Right atrium auricular region (tissue), 2 donors: ENCODE measurements around the gene TMEM44. TPM values are rescaled to one million over a fixed set of nuclear protein-coding genes. Genes with fewer than 3 reads are reported as not detected.

Experiments
- DNase-seq: peaks from one replicate; pipeline ENCODE4 v3.0.0-alpha.2; 2019; ENCODE audit warnings: low spot score
- H3K27ac ChIP-seq, 2 donors: fragments of 200-600 bp; sonication (generic); 1 replicate in 1 of 2; 2 replicates in 1 of 2; pipeline ENCODE4 v1.5.1; 2016 to 2019
- H3K27me3 ChIP-seq, 2 donors: fragments of 200-600 bp; sonication (generic); one replicate each; pipeline versions ENCODE4 v1.5.1 to v1.6.0; 2017 to 2019
- H3K36me3 ChIP-seq: fragments of 200-600 bp; sonication (generic); one replicate; pipeline ENCODE4 v1.5.1; 2016
- H3K4me1 ChIP-seq, 2 donors: fragments of 200-600 bp; sonication (generic); one replicate each; pipeline versions ENCODE4 v1.5.1 to v1.6.0; 2017 to 2019
- H3K4me3 ChIP-seq, 2 donors: fragments of 200-600 bp; sonication (generic); 1 replicate in 1 of 2; 2 replicates in 1 of 2; pipeline ENCODE4 v1.5.1; 2017 to 2019; ENCODE audit warnings: mild to moderate bottlenecking in 1 of 2, moderate library complexity in 1 of 2
- H3K9me3 ChIP-seq, 2 donors: fragments of 200-600 bp; sonication (generic); one replicate each; pipeline ENCODE4 v1.5.1; 2019
- total RNA-seq, 2 donors: library from RNA; depleted of rRNA; stranded (reverse); fragments of >200 nt; gene quantifications; one replicate each; pipeline ENCODE4 v1.1.0, GENCODE V29; 2016
- TF ChIP-seq, protein P1 (sequence below), 2 donors: fragments of 200-600 bp; sonication (generic); IDR thresholded peaks; one replicate each; pipeline ENCODE4 v1.5.1; 2019; ENCODE audit warnings: antibody characterized with exemption in 2 of 2

The TMEM44 gene, protein sequence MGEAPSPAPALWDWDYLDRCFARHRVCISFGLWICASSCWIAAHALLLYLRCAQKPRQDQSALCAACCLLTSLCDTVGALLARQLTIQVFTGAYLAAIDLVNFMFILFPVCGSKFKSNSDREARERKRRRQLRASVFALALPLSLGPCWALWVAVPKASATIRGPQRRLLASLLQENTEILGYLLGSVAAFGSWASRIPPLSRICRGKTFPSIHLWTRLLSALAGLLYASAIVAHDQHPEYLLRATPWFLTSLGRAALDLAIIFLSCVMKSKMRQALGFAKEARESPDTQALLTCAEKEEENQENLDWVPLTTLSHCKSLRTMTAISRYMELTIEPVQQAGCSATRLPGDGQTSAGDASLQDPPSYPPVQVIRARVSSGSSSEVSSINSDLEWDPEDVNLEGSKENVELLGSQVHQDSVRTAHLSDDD
- 1 to 10 TPM; 5.9 to 6.4 TPM for total RNA-seq

DNA sequence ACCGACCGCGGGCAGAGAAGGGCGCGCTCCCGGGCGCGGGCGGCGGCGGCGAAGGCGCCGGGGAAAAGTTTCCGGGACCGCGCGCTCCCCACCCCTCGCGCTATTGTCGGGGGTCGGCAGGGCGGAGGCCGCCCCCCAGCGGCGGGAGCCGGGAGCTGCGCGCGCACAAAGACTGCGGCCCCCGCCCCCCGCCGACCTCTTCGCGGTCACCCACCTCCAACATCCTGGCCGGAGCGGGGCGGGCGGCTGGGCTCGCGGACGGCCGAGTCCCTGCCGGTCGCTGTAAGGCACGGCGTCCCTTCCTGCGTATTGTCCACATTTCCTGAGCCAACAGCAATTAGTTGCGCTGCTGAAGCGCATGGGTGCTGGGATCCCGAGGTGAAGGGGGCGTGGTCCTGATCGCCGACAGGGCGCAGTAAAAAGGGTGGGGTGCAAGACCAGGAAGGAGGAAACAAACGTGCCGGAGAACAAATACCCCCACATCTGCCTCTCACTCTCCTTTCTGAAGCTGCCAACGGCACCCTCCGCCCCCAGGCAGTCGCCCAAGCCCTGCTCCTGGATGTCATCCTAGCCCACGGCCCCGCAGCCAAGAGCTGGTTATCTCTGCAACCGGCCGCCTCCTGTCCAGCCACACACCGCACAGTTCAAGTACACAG, at the start of gene TMEM44:
Gene TMEM44, minus strand, starts transcription at position 71 of the 656 bp plus-strand sequence. CDS start 204 bp downstream, outside the sequence.
- Histone ChIP-seq H3K27me3 (no peaks in the 10 kb centered on the region), H3K4me3 (peak within 1 kb of the TSS; percentile 58 to 64), H3K4me1 (peaks cover 0 to 13% of the 10 kb centered on the region in 2 donors), H3K36me3 (no peaks in the 10 kb centered on the region), H3K9me3 (no peaks in the 10 kb centered on the region), H3K27ac (peak within 1 kb of the TSS; percentile 51 to 75)
- DNase-seq, result peak; percentile 80
- TF ChIP-seq, protein P1, sequence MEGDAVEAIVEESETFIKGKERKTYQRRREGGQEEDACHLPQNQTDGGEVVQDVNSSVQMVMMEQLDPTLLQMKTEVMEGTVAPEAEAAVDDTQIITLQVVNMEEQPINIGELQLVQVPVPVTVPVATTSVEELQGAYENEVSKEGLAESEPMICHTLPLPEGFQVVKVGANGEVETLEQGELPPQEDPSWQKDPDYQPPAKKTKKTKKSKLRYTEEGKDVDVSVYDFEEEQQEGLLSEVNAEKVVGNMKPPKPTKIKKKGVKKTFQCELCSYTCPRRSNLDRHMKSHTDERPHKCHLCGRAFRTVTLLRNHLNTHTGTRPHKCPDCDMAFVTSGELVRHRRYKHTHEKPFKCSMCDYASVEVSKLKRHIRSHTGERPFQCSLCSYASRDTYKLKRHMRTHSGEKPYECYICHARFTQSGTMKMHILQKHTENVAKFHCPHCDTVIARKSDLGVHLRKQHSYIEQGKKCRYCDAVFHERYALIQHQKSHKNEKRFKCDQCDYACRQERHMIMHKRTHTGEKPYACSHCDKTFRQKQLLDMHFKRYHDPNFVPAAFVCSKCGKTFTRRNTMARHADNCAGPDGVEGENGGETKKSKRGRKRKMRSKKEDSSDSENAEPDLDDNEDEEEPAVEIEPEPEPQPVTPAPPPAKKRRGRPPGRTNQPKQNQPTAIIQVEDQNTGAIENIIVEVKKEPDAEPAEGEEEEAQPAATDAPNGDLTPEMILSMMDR (IDR thresholded peaks at IDR 0.05), result peak; percentile 65 to 87

DNA sequence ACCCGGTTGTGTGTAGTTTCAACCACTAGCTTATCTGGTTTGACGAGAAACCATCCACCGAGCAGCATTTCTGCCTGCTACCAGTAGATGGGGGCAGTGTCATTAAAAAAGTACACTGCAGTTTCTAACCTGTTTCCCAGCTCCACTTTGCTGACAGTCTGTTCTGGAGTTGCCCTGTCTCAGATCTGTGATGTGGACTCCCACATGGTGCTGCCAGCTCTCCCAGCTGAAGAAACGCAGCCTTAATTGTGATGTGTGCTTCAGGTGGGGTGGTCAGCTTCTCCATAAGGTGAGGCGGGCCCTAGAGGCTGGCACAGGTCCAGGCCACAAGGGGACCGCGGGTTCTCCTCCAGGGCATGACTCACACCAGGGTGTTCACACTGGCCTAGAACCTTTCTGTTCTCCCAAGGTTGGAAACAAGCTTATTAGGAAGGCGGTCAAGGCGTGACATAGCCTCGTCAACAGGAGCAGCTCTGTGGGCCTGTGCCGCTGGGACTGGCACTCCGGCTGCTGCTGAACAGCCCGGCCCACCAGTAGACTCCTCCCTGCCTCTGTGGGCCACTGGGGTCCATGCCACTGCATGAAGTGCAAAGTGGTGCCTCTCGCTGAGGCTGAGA, 49.6 kb upstream of the TMEM44 start:
- H3K36me3 ChIP-seq, result no peaks in the 10 kb centered on the region
- peaks cover 0 to 26% of the 10 kb centered on the region in 2 donors for H3K4me1 ChIP-seq
- no peaks in the 10 kb centered on the region for H3K9me3 ChIP-seq
- no peak overlapping the region for H3K4me3 ChIP-seq
- H3K27ac ChIP-seq, result peak overlapping the region; percentile 15 to 50
- no peaks in the 10 kb centered on the region for H3K27me3 ChIP-seq
- peak; percentile 76 for DNase-seq
- TF ChIP-seq, protein P1 (IDR thresholded peaks at IDR 0.05), result peak; percentile 86 to 94

DNA sequence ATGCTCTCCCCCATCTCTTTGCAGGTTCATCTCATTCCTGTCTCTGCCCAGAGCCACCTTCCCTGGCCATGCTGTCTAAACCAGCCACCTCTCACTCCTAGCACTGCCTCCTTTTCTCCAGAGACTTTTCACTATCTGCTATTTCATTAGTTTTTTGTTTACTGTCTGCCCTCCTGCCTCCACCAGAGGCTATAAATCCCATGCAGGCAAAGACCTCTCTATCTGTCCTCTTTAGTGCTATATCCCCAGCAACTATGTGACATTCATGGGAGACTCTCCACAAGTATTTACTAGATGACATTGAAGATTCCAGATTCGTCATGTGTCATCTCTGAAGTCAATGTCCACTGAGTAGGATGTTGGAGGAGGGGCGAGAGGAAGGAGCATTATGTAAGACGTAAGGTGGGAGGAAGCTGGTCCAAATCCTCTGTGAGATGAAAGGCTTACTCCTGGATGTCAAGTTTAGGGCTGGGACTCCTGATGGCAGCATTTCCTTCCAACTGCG, 49.0 kb upstream of the TMEM44 start:
- H3K4me1 ChIP-seq, result peaks cover 0 to 21% of the 10 kb centered on the region in 2 donors
- TF ChIP-seq, protein P1 (IDR thresholded peaks at IDR 0.05), result no peak
- DNase-seq, result no peak
- H3K27me3 ChIP-seq, result no peaks in the 10 kb centered on the region
- no peak overlapping the region for H3K4me3 ChIP-seq
- no peaks in the 10 kb centered on the region for H3K9me3 ChIP-seq
- no peaks in the 10 kb centered on the region for H3K36me3 ChIP-seq
- peak overlapping the region in 1 of 2 donors; percentile 15 for H3K27ac ChIP-seq

DNA sequence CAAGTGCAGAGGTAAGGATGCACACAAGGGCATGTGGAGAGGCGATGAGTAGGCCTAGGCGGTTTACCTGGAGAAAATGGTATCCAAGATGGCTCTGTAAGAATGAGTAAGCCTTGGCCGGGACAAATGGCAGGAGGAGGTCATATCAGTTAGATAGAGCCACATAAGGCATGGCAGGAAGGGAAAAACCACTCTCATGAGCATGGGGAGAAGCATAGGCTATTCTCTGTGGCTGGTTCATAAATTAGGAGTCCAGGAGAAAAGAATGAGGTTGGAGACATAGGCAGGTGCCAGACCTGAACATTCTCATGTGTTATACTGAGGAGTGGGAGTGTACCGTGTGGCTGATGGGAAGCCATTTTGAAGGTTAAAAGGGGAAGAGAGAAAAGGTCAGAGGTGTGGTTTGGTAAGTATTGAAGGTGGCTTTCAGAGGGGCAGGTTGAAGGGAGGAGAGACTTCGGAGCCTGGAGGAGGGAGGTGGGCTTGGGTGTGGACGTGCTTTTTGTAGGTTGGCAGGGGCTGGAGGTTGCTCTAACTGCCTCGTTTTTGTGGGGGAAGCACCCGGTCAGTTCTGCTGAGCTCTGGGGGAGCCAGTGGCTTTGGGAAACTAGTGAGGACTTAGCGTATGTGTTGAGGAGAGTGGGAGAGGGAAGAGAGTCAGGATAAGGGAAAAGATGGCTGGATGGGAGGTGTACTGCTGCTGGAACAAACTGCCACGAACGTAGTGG, 47.8 kb upstream of the TMEM44 start:
- Histone ChIP-seq H3K4me3 (no peak overlapping the region), H3K27me3 (no peaks in the 10 kb centered on the region), H3K27ac (no peak overlapping the region), H3K4me1 (peaks cover 0 to 15% of the 10 kb centered on the region in 2 donors), H3K9me3 (no peaks in the 10 kb centered on the region), H3K36me3 (no peaks in the 10 kb centered on the region)
- TF ChIP-seq, protein P1 (IDR thresholded peaks at IDR 0.05), result no peak
- peak; percentile 7 for DNase-seq

DNA sequence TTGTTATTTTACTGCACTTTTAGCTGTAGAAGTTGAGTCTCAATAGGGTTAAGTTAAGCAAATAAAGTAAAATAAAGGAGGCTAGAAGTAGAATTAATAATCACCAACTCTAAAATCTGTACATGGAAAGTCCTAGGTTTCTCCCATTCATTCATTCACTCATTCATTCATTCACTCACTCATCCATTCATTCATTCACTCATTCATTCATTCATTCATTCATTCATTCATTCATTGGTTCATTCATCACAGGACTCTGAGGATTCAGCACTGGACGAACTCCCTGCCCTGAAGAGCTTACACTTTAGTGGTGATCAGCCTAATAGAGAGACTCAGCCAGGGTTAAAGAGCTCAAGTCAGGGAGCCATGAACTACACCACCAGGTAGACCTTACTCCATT, 43.3 kb upstream of the TMEM44 start:
- no peak for DNase-seq
- H3K9me3 ChIP-seq, result no peaks in the 10 kb centered on the region
- H3K4me1 ChIP-seq, result peaks cover 0 to 6% of the 10 kb centered on the region in 2 donors
- no peak overlapping the region for H3K27ac ChIP-seq
- TF ChIP-seq, protein P1 (IDR thresholded peaks at IDR 0.05), result no peak
- H3K36me3 ChIP-seq, result no peaks in the 10 kb centered on the region
- no peaks in the 10 kb centered on the region for H3K27me3 ChIP-seq
- no peak overlapping the region for H3K4me3 ChIP-seq
